Stimulated activated CD4-positive, alpha-beta T cell treated with anti-CD3 and anti-CD28 coated beads, Interleukin-12 subunit alpha, Interleukin-12 subunit beta, amount 100 ng/mL, for 48 hours (primary cell): ENCODE data around the gene PBX1.

Experiments used
- DNase-seq, 3 donors: peaks; one replicate each; pipeline ENCODE4 v3.0.0-alpha.2; 2020; ENCODE audit warnings: low read depth in 2 of 3, low spot score in 1 of 3

Gene PBX1

DNA sequence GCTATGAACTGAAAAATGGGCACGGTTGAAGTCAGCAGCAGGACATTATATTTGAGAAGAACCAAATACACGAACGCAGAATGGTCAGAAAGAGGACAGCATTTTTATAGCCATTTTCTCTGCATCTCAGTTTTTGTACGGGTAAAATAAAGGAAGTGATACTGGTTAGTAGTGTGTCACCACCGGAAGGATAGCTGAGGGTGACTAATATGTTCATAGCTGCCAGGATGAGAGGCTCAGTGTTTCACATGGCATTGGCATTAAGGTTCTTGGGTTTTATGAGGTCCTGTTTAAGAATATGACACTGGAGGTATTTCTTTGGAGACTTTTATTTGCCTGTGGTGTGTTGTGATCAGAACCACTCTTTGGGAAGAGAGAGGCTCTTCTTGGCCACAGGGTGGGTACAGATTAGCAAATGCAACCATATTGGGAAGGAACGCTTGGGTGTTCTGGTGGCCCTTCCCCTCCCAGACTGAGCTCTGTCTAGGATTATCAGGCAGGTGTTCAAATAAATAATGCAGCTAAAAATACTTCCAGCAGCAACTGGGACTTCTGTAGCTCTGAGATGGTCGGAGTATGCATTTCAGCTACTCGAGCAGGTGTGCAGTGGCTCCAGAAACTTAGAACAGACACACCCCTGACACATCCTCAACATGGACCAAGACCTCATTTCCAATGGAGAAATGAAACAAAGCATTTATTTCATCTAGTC lies 158.2 kb downstream of the PBX1 start:
- no peak for DNase-seq

DNA sequence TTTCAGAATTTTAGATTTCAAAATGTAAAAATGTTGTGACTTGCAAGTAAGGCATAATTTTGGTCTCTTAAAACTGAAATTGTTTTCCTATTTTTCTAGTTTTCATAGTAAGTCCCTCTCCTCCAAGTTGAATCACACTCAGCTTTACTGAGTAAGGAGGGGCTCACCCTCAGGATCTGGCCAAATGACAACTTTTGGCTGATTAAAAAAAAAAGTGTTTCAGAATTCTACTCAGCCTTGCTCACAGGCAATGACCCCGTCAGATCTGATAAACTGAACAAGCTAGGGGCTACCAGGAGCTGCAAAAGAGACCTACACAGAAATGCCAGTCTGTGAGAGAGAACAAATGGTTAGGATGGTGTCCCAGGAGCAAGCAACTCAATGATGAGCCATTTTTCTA lies 159.8 kb downstream of the PBX1 start:
- no peak for DNase-seq

DNA sequence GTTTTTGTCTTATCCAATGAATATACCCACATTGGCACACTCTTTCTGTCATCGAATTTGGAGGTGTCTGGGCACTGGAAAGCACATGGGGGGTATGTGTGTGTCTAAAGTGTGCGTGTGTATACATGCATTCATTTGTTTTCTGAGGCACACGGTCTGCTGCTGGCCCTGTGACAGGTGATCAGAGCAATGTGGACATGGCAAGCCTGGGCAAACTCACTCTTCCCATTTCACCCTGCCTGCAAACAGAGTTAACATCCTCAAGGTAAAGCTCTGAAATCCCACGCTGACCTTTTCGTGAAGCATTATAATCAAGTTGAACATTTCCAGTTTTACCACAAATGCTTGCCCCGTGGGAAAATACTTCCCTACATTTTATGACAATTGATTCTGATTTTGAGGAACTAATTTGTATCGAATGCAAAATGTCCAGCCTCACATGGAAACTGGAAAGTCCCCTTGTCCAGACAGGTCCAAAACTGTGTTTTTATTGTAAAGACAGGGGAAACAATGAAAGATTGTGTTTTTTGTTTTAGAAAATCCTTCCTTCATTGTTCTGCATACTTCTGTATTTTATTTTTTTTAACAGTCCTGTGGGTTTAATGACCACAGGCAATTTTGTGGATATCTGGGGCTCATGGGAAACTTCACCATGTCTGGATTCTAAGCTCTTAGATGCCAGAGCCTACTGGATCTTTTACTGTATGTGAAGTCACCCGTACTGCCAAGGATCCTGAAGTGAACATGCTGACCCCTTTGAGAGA lies 160.9 kb downstream of the PBX1 start:
- no peak for DNase-seq

DNA sequence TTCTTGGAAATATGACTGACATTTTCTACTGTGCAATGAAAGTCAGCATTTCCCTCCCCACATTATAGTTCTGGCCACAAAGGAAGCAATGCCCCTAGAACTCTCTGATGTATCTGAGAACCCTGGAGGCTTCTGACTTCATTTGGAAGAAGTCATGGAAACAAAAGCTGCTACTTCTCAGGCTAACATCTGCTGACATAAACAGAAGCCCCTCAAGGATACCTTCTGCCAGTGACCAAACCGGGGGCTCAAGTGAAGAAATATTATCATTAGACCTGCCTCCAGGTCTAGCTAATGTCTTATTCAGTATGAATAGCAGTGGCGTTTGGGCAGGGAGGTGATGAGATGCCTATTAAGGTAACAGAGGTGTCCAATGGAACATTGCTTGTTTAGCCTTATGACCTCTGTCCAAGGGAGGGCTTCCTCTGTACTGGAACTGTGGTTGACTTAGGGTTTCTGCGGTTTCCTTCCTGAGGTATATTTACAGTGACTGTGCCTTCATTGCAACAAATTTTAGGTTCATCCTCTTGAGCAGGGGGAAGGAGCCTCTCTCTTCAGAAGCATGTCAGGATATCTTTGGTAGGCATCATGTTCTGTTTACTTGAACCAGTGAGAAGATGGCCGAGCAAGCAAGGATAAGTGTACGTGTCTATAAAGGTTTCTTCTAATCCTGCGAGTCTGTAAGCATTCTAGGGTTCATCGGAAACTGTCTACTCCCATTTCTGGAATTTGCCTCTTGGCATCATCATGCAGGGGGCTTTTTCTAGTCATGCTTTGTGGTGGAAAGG lies 161.7 kb downstream of the PBX1 start:
- no peak for DNase-seq

DNA sequence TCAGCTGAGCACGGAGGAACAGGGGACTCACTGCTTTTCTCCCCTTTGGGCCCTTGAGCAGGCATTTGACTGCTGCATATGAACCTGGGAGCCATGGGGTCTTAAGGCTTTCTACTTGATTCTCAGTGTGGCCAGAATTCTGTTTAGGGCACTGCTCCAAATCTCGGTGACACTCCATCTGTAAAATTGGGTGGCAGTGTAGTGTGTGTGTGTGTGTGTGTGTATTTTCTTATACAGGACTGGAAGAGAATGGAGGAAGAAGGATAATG lies 162.2 kb downstream of the PBX1 start:
- no peak for DNase-seq

DNA sequence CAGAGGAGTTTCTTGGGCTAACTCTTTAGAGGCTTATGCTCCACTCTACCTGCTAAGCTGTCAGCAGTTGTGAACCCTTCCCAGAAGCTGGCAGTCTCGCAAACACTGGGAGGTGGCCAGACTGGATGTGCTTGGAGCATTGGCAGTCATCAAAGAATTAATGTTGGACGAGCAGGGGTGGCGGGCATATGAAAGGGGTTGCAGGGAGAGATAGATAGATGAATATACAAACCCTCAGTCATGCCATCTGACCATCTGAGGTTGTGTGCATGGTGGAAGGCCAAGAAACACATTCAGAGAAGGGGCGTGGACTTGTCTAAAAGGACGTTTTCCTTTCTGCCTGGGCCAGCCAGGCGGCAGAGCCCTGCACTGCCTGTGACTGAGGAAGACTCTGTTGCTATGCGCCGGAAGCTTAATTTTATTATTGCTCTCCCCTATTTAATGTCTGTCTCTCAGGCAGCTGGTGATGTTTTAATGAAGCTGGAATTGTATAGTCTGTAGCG lies 164.4 kb downstream of the PBX1 start:
- DNase-seq: no peak

DNA sequence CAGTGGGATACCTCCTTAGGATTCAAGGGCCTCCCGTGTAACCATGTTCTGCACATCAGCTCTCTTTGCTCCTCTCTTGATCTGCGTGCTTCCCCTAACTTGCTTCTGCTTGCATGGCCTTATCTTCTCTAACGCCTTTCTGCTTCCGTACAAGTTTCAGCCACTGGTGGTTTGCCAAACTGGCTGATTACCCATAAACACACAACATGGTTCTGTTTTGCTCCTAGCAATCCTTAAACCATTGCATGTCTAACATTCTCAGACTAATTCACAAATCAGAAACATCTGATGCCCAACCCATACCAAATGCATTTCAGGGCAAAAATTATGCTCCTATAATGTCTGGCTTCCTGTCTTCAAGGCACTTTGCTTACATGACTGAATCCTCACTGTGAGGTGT lies 166.4 kb downstream of the PBX1 start:
- DNase-seq: no peak

DNA sequence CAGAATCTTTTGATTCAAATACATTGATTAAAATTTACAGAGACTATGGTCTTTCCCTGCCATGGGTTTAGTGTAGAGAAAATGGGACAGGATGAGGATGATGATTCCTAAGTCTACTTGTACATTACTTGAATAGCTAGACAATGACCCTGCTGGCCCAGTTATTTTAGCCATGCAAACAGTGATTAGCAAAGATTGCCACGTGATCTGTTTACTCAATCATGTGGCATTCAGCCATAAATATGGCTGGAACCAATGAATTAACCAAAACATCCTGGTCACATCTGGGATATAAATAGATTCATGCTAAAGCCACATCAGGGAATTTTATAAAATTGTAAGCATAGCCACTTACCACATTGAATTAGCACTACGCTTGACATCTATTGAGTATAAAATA lies 167.3 kb downstream of the PBX1 start:
- no peak for DNase-seq

DNA sequence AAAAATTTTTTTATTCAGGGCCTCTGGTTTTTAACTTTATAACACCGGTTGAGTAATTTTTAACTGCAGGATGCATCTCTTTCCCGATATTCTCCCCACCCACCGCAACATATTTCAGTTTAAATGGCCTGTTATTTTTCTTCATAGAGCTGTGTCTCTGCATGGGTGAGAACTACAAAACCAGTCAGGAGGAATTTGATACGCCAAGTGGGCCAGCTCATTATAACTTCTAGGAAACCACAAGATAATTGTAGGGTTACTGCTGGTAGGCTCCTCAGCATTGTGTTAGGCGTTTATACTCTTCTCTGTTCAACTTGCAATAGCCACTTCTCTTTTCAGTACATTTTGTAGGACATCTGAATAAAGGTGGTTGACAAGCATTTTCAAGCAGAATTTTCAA lies 169.7 kb downstream of the PBX1 start:
- no peak for DNase-seq

DNA sequence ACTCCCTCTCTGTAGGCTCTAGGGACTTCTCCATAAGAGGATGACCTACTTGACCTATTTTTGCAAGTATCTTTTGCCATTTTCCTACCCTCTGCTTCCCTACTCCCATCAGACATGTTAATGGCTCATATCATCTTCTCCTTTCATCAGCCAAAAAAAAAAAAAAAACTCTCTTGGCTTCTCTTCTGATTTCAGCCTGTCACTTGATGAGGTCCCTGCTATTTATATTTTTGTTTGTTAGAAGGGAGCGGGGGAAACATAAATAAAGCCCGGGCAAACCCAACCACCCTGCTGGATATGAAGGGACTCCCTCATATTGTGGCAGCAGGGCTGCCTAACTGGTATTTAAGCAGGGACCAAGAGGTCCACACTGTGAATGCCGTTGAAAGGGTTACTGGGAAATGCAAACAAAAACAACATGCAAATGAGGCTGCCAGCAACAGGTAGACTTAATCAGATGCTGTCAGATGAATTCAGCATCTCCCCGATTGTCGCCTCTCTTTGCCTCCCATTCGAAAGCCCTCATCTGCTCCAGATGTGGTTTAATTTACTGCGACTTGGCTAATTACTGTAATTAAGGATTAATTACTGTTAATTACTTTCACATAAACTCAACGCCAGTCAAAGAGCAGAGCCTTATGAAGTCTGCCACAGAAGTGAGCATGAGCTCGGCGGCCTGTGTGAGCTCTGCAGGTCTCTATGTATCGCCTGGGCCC lies 172.3 kb downstream of the PBX1 start:
- no peak for DNase-seq

DNA sequence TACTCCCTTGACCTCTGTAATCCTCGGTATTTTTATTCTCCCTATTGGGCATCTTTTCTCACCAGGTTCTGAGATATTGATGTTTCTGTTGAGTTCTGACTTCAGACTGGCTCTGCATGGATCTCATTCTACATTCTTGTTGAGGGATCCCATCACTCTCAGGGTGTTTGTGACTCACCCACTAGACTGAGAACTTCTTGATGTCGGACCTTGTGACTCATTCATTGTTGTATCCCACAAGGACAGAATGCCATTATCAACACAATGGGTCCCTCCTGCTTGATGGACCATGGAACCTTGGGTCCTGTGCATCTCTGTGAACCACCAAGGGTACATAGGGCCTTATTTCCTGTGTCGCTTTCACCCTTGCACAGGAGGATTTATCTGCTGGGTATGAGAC lies 174.1 kb downstream of the PBX1 start:
- DNase-seq: no peak

DNA sequence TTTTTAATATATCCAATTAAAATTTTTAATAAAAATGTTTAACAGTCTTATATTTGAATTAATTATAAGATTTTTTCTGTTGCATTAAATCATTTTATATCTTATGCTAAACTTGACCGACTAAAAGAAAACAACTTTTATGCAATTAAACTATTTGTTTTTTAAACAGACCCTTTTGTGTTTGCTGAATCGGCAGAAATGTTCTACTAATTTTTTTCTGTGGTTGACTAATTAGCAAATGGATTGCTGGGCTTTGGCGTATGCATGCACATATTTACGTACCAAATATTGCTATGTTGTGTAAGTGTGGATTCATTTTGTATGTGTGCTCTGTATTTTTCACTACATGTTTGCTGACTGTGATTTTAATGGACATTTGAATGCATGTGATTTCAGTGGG lies 174.8 kb downstream of the PBX1 start:
- DNase-seq: no peak

DNA sequence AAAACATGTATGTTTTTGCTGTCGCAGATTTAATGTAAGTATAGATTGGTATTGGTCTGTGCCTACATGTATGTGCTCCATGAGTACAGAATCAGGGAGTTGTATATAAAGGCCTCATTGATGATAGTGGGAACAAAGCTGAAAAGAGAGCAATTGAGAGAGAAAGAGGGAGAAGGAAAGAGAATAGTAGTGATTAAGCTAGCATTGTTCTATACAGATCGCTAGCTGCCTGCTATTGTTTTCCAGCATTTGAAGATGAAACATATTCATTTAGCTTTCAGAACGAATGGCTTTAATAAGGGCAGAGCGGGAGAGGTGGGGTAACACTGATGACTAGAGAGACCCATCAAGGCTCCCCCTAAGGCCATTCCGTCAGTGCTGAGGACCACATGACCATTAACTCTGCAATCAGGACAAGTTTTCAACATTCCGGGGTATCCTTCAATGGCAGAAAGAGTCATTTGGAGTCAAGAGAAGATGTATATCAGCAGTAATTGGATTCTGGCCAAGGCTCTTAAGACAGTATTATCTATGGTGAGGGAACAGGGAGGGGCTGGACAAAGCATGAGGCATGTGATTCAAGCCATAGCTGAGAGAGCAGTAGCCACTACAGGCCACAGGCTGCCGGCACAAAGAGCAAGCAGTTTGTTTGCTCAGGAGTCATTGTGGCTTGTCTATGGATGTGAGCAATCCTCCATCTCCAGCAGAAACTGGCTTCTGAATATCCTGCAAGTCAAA lies 176.5 kb downstream of the PBX1 start:
- no peak for DNase-seq

DNA sequence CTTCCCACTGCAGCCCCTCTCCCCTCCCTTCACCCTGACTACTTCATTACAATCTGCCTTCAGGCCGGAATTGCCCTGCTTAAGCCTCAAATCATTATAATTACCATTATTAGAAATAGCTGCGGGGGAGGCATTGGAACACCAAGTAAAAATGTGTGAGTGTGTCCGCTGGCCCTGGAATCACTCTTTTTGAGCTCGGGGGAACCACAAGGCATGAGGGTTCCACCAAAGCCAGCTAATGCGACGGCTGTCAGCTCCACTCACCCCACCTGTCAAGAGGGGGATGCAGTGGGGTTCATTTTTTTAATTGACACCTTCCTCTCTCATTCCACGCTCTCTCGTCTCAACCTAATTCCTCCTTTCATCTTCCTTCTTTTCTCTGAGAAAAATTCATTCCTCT lies 177.2 kb downstream of the PBX1 start:
- no peak for DNase-seq

DNA sequence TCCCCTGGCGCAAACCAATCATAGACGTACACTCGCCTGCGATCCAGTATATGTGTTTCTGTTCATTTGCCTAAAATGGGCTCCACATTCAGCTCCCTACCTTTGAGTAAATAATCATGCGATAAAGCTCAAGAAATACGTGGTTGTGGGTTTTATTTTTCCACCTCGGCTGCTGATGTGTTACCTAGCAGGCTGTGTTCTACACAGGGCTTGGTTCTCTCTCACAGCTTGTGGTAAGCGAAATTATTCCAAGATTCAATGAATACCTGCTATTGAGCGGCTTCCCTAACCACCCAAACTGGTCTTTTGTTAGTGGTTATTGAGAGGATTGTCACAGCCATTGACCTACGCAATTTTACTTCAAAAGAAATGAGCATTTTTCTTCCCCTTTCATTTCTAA lies 180.2 kb downstream of the PBX1 start:
- DNase-seq: no peak

DNA sequence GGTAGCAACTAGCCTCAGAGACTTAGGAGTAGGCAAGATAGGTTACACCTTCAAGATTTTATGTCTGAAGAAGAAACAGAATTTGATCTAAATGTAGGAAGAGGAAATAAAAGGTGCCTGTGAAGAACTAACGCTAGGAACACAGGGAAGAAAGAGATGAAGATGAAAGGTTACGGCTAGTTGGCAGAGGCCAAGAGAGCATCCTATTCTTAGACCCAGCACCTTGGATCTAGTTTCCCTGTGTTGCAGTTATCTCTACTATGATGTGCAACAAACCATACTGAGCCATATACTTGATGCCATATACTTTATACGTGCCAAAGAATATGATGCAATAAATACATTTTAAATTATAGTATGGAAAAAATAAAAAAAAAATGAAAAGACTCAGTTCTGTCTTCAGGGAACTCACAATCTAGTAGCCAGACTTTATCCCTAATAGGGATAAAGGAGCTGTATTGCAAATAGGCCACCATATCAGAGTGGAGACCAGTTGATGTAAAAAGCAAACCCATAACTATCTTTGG lies 181.1 kb downstream of the PBX1 start:
- no peak for DNase-seq

DNA sequence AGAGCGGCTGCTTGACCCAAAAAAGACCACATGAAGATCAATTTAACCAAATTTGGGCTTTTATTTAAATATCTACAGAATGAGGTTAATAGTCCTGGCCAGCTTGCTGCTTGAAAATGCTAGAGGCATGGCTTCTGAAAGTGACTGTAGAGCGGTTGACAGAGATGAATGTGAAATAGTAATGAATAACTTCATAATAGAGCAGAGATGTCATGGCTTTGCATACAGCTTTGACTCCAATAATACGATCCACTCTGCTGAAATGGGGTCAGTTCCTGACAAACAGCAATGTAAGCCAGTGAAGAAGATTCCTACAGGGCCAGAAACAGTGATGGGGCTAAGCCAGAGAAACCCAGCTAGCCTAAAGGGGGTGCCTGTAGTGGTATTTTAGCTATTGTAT lies 183.8 kb downstream of the PBX1 start:
- no peak for DNase-seq

DNA sequence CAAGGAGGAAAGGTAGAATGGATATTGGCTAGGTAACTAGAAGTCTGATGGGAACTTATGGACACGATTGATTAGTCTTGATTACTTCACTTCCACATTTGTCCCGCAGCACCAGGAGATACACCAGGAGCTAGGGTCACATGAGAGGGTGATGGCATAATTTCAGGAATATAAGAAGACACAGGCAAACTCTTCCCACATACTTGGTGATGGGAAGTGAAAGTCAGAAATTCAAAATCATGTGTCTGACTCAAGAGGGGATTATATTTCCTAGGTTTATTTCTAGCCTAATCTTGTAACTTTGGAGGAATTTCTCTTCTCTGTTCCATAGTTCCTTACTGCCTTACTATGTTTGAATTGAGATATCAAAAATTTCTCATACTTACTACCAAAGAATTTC lies 185.0 kb downstream of the PBX1 start:
- no peak for DNase-seq

DNA sequence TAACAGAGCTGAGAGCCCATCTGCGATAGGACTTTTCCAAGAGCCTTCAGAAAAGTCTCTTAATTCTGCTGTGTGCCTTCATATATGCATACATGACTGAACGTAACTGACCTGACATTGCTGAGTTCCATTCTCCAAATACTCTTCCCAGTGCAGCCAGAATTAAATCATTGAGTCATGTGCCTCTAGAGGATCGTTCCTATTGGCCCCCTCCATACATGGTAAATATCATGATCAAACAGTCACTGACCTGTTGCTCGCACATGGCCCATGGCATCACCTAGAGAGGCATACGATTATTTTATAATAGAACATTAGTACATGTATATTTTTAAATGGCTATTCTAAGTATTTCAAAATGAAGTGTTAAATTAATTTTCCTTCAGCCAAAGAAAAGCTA lies 186.8 kb downstream of the PBX1 start:
- DNase-seq: no peak

DNA sequence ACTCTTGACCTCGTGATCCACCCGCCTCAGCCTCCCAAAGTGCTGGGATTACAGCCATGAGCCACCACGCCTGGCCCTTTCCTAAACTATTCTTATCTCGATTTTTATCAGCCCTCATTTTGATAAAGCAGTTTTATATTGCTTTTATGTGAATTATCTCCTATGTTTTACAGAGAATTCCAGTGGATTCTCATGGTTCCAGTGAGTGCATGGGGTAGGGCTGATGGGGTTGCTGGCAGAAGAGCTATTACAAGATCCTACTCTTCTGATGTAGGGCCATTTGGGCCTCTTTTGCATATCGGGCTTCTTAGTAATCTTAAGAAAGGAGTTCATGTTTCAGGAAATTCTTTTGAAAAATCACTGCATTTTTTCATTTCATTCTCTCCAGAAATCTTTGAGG lies 187.6 kb downstream of the PBX1 start:
- DNase-seq: no peak
